Immature natural killer cell (primary cell): ENCODE data around the gene SLC34A1. TPM values are rescaled to one million over a fixed set of nuclear protein-coding genes. Genes with fewer than 3 reads are reported as not detected.
A peak's percentile ranks its signal among the peaks of the same experiment; 100 is the strongest.
"Not testable (repeated sequence)": the region's sequence is repeated elsewhere in the genome, so short reads cannot be mapped to it uniquely, and the experiment has no call there.

Experiments
- DNase-seq, 3 donors: peaks; one replicate each; pipeline ENCODE4 v3.0.0; 2022; ENCODE audit warnings: mixed read lengths in 1 of 3
- H3K27ac Mint-ChIP-seq, 6 donors: one replicate each; pipeline ENCODE4 v1.8.0; 2020; ENCODE audit warnings: mixed read lengths in 6 of 6, mild to moderate bottlenecking in 5 of 6, inconsistent platforms in 4 of 6, moderate library complexity in 3 of 6
- H3K27me3 Mint-ChIP-seq, 3 donors: one replicate each; pipeline ENCODE4 v1.8.0; 2020 to 2021; ENCODE audit warnings: low read depth in 3 of 3, mild to moderate bottlenecking in 3 of 3, mixed read lengths in 3 of 3, moderate library complexity in 3 of 3, inconsistent platforms in 1 of 3
- H3K36me3 Mint-ChIP-seq, 3 donors: one replicate each; pipeline ENCODE4 v1.8.0; 2020; ENCODE audit warnings: mixed read lengths in 3 of 3, inconsistent platforms in 2 of 3, mild to moderate bottlenecking in 2 of 3
- H3K4me1 Mint-ChIP-seq, 2 donors: one replicate each; pipeline ENCODE4 v1.8.0; 2020; ENCODE audit warnings: inconsistent platforms in 2 of 2, mild to moderate bottlenecking in 2 of 2, mixed read lengths in 2 of 2, moderate library complexity in 1 of 2
- H3K4me3 Mint-ChIP-seq, 5 donors: one replicate each; pipeline ENCODE4 v1.8.0; 2020; ENCODE audit warnings: mild to moderate bottlenecking in 5 of 5, mixed read lengths in 5 of 5, inconsistent platforms in 3 of 5, moderate library complexity in 3 of 5
- H3K9me3 Mint-ChIP-seq, 6 donors: one replicate each; pipeline ENCODE4 v1.8.0; 2020; ENCODE audit warnings: mild to moderate bottlenecking in 6 of 6, mixed read lengths in 6 of 6, inconsistent platforms in 4 of 6, moderate library complexity in 3 of 6
- polyA plus RNA-seq, 3 donors: library from polyadenylated mRNA; unstranded; fragments of 300-500 nt; fragmentation: Illumina TruSeq; gene quantifications; one replicate each; pipeline ENCODE4 v1.2.3, GENCODE V29; 2021

Gene SLC34A1
- polyA plus RNA-seq, 3 donors from 2014 or later = 0.26 to 0.34 TPM; not detected in 1

DNA sequence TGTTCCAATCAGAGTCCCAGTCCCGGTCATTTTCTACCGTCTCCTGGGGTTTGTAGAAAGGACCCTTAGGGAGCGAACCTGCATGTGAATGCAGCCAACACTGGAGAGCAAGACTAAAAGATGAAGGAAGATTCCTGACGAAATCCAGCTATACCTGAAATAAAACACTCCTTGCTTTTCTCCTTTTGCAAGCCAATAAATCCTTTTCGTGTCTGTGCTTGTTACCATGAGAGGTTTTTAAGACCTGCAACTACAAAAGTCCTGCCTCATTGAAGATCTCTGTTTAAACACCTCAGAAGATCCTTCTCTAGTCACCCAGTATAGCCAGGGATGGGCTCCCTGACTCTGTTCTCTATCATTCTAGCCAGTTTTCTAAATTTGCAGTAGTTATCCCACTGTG is 10.0 kb upstream of the SLC34A1 start:
- DNase-seq = no peak
- Mint-ChIP-seq H3K27ac (peak overlapping the region in 4 of 6 donors; percentile 53 to 82 (median 68)), H3K4me1 (peaks cover 28 to 30% of the 10 kb centered on the region in 2 donors), H3K9me3 (no peaks in the 10 kb centered on the region), H3K36me3 (peaks cover 1 to 6% (median 3%) of the 10 kb centered on the region in 3 donors), H3K4me3 (peak overlapping the region in 1 of 5 donors; percentile 25), H3K27me3 (peaks cover 0 to 3% (median 1%) of the 10 kb centered on the region in 3 donors)

DNA sequence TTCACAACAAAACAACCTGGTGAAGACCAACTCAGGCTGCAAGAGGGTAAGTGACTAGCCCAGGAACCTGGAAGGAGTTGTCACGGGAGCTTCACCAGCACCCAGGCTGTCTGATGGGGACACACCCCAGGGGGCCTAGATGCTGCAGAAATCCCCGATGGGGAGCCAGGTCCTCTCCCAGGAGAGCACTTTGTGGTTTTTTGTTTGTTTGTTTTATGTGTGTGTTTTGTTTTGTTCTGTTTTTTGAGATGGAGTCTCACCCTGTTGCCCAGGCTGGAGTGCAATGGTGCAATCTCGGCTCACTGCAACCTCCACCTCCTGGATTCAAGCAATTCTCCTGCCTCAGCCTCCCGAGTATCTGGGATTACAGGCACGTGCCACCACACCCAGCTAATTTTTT is 8.7 kb upstream of the SLC34A1 start:
- DNase-seq, H3K9me3 Mint-ChIP-seq, H3K27me3 Mint-ChIP-seq, H3K4me3 Mint-ChIP-seq, H3K36me3 Mint-ChIP-seq: not testable (repeated sequence)
- Mint-ChIP-seq H3K4me1 (peaks cover 22 to 27% of the 10 kb centered on the region in 2 donors), H3K27ac (peak overlapping the region in 1 of 6 donors; percentile 26)

DNA sequence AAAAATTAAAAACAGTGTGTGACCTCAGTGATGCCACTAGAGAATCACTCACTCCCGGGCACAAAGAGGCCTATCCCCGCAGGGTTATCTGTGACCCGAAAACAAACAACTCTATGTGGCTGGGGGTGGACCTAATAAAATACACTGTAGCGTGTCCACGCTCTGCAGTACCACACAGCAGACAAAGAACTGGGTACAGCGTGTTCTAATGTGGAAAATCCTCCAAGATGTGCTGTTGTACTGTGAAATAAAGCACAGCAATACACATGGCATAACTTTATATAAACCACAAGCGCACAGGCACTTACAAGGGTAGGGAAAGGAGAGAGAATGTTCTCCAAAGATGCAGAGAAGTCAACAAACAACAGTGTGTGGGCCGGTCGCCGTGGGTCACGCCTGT is 8.1 kb upstream of the SLC34A1 start:
- peaks cover 1 to 5% (median 2%) of the 10 kb centered on the region in 3 donors for H3K27me3 Mint-ChIP-seq

DNA sequence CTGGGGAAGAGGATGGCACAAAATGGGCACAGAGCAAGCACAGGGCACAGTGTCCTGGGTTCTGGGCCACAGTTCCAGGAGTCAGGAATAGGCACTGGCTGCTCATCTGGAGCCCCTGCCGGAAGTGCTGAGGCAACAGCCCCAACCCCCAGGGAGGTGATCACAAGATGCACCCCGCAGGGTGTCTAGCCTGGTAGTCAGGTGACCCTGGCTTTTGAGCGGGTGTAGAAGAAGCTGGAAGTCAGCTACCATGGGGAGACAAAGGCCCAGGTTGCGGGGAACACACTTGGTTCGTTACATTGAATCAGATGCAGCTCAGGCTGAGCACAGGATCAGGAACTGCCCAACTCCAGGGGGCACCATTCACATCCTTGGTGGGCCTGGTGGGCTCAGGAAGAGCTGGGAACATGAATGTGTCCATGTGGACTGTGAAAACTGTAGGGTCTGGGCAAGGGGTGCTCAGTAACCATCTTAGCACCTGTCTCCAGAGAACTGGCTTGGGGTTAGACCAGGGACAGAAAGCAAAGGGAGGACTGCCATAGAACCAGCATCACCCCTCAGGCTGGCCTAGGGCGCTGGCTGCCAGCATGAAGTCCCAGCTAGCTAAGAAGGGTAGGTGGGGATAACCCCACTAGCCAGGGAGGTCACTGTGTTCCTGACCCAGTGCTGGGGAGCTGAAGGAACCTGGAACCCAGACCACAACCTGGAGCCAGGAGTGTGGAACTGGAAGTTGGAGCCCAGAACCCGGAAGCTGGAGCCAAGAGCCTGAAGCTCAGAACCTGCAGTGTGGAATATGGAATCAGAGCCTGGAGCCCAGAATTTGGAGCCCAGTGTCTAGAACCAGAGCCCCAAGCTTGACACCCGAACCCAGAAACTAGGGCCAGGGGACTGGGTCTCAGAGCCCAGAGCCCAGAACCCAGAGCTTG is 6.1 kb upstream of the SLC34A1 start:
- peaks cover 2 to 11% of the 10 kb centered on the region in 2 donors for H3K4me1 Mint-ChIP-seq
- H3K4me3 Mint-ChIP-seq = no peak overlapping the region

More for the DNA sequence above, 8.1 kb upstream of the SLC34A1 start:
- DNase-seq = no peak
- Mint-ChIP-seq H3K4me3 (no peak overlapping the region), H3K9me3 (no peaks in the 10 kb centered on the region), H3K4me1 (peaks cover 22 to 27% of the 10 kb centered on the region in 2 donors), H3K36me3 (peaks cover 0 to 3% (median 0%) of the 10 kb centered on the region in 3 donors), H3K27ac (peak overlapping the region in 2 of 6 donors; percentile 21 to 23)

DNA sequence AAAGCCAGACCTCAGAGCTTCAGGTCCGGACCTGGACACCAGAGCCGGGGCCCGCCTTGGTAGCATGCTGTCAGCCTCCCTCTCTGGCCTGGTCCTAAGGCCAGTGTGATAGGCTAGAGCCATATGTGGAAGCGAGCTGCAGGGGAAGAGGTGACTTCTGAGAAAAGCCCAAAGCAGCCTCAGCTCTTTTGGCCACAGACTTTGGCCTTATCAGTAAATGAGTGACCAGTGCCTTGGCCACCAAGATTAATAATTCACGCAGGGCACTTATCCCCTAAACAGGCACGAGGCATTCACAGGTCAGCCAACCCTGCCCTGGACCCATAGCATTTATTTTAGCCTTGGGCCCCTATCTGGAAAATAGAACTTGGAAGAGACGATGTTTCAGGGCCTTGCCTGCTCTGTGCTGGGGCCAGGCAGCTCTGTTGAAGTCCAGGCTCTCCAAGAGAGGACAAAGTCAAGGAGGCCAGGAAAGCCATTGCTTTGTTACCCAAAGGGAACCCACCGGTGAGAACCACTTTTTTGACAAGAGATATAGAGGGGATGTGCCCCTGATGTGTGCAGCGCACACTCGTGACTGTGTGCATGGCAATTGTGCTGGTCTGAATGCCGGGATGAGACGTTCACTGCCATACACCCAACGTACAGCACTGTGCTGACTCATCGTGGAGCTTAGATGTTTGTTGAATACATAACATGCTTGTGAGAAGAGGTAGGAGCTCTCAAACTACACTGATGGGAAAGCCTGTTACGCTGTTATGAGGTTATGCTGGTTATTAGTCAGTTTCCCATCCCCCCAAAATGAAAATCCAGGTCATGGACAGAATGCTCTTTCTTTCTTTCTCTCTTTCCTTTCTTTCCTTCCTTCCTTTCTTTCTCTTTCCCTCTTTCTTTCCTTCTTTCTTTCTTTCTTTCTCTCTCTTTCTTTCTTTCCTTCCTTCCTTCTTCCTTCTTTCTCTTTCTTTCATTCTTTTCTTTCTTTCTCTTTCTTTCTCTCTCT is 5.0 kb upstream of the SLC34A1 start:
- Mint-ChIP-seq H3K36me3 (no peaks in the 10 kb centered on the region), H3K4me1 (peaks cover 0 to 3% of the 10 kb centered on the region in 2 donors), H3K9me3 (no peaks in the 10 kb centered on the region), H3K27me3 (peaks cover 1 to 4% (median 2%) of the 10 kb centered on the region in 3 donors), H3K4me3 (no peak overlapping the region), H3K27ac (peak overlapping the region in 1 of 6 donors; percentile 38)
- DNase-seq = no peak

More for the DNA sequence above, 6.1 kb upstream of the SLC34A1 start:
- Mint-ChIP-seq H3K36me3 (no peaks in the 10 kb centered on the region), H3K27me3 (peaks cover 1 to 5% (median 2%) of the 10 kb centered on the region in 3 donors), H3K27ac (peak overlapping the region in 1 of 6 donors; percentile 4), H3K9me3 (no peaks in the 10 kb centered on the region)
- no peak for DNase-seq

DNA sequence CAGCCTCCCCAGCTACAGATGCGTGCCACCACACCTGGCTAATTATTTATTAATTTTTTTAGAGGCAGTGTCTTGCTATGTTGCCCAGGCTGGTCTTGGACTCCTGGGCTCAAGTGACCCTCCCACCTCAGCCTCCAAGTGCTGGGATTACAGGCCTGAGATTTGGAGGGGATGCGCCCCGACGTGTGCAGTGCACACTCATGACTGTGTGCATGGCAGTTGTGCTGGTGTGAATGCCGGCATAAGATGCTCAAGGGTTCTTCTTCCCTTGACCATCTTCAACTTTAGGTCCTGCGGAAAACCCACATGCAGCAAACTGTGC is 3.5 kb upstream of the SLC34A1 start:
- Mint-ChIP-seq H3K27me3 (peaks cover 1 to 7% (median 4%) of the 10 kb centered on the region in 3 donors), H3K4me1 (peaks cover 9 to 13% of the 10 kb centered on the region in 2 donors), H3K9me3 (no peaks in the 10 kb centered on the region), H3K36me3 (no peaks in the 10 kb centered on the region), H3K27ac (no peak overlapping the region), H3K4me3 (no peak overlapping the region)
- DNase-seq = no peak

DNA sequence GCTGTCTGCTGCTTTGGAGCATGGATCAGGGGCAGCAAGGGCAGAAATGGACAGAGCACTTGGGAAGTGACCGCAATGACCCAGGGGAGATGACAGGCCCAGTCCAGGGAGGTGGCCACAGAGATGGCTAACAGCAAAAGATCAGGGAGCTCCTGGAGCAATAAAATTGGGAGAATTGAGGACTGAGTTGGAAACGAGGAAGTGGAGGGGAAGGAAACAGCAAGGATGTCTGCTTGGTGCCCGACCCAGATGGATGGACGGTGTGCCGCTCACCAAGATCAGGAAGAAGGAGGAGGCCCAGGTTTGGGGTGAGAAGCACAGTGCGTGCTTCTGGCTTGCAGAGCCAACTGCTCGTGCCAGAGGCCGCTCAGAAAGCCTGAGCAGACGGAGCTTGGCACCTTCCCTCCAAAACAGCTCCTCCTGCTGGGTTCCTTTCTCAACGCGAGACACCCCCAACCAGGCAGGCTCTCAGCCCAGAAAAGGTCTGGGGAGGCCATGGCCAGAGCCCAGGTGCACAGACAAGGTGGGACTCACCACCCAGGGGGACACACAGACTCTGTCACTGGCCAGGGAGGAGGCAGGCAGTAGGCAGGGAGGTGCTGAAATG is 1.7 kb upstream of the SLC34A1 start:
- no peak overlapping the region for H3K4me3 Mint-ChIP-seq
- no peak for DNase-seq
- H3K36me3 Mint-ChIP-seq = no peaks in the 10 kb centered on the region
- H3K9me3 Mint-ChIP-seq = no peaks in the 10 kb centered on the region
- peaks cover 0 to 7% (median 4%) of the 10 kb centered on the region in 3 donors for H3K27me3 Mint-ChIP-seq
- no peak overlapping the region for H3K27ac Mint-ChIP-seq
- peaks cover 9 to 13% of the 10 kb centered on the region in 2 donors for H3K4me1 Mint-ChIP-seq

DNA sequence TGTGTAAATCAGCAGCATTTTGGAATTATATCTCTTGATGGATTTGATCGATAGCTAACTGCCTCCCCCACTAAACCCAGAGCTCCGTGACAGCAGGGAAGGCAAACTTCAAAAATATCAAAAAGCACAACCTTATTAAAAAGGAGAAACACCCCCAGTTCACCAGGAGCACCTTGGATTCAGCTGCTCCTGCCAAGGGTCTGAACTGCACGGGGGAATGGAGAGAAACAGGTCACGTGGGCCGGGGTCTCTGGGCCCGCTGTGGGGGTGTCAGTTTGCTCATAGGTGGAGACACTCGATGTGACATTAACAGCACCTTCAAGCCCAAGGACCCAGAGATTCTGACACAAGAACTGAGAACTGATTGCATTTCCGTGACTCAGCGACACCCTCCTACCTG is 1.1 kb upstream of the SLC34A1 start:
- Mint-ChIP-seq H3K27ac (peak overlapping the region in 1 of 6 donors; percentile 57), H3K4me3 (no peak overlapping the region), H3K36me3 (no peaks in the 10 kb centered on the region), H3K27me3 (peaks cover 0 to 7% (median 4%) of the 10 kb centered on the region in 3 donors), H3K9me3 (no peaks in the 10 kb centered on the region), H3K4me1 (peaks cover 11 to 16% of the 10 kb centered on the region in 2 donors)
- no peak for DNase-seq

DNA sequence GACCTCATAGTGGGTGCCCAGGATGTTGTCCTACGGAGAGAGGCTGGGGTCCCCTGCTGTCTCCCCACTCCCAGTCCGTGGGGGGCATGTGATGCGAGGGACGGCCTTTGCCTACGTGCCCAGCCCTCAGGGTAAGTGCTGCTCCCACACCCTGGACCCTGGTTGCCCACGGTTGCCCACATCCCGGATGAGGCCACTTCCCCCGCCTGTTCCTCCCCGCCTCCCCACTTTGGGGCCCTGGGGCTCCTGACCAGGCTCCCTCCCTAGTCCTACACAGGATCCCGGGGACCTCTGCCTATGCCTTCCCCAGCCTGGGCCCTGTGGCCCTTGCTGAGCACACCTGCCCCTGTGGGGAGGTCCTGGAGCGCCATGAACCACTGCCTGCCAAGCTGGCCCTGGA is 1.5 kb downstream of the SLC34A1 start:
- peaks cover 36 to 41% of the 10 kb centered on the region in 2 donors for H3K4me1 Mint-ChIP-seq
- peaks cover 6 to 12% (median 6%) of the 10 kb centered on the region in 3 donors for H3K27me3 Mint-ChIP-seq
- H3K27ac Mint-ChIP-seq = peak overlapping the region in 1 of 6 donors; percentile 89
- no peaks in the 10 kb centered on the region for H3K9me3 Mint-ChIP-seq
- peak overlapping the region in 4 of 5 donors; percentile 0 to 75 (median 58) for H3K4me3 Mint-ChIP-seq
- DNase-seq = no peak
- no peaks in the 10 kb centered on the region for H3K36me3 Mint-ChIP-seq

DNA sequence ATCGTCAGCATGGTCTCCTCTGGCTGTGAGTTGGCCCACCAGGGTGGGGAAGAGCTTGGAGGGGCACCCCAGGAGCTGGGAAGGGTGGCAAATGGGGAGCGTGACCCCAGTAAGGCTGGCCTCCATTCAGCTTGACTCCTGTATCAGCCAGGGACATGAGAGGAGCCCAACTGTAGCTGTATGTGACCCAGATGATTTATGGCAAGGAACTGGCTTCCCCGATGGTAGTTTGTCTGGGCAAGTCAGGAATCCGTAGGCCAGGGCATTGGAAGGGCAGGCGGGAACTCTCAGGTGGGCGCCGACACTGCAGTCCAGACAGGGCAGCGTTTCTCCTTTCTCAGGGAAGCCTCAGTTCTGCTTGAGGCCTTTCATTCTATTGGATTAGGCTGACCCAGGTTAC is 2.3 kb downstream of the SLC34A1 start:
- no peaks in the 10 kb centered on the region for H3K36me3 Mint-ChIP-seq
- H3K9me3 Mint-ChIP-seq = no peaks in the 10 kb centered on the region
- H3K27ac Mint-ChIP-seq = no peak overlapping the region
- peak overlapping the region in 1 of 5 donors; percentile 29 for H3K4me3 Mint-ChIP-seq
- peaks cover 4 to 12% (median 12%) of the 10 kb centered on the region in 3 donors for H3K27me3 Mint-ChIP-seq
- DNase-seq = no peak
- peaks cover 36 to 48% of the 10 kb centered on the region in 2 donors for H3K4me1 Mint-ChIP-seq

DNA sequence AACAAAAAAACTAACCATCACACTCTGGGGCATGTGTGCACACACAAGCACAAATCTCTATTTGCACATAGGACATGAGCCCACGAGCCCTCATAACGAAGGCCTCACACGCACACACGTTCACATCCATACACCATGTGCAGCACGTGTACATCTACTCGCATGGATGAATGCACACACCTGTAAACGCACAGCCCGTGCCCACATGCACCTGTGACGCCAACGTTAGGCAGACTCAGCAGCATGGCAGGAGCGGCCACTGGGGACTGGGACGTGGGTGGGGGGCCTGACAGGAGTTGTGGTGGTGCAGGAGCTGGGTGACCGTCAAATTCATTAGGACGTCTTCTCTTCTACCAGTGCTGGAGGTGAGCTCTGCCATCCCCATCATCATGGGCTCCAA is 3.2 kb downstream of the SLC34A1 start:
- Mint-ChIP-seq H3K4me3 (peak overlapping the region in 2 of 5 donors; percentile 11 to 49), H3K27ac (peak overlapping the region in 1 of 6 donors; percentile 39), H3K27me3 (peaks cover 4 to 12% (median 12%) of the 10 kb centered on the region in 3 donors), H3K36me3 (no peaks in the 10 kb centered on the region), H3K4me1 (peaks cover 36 to 48% of the 10 kb centered on the region in 2 donors), H3K9me3 (no peaks in the 10 kb centered on the region)
- DNase-seq = no peak

DNA sequence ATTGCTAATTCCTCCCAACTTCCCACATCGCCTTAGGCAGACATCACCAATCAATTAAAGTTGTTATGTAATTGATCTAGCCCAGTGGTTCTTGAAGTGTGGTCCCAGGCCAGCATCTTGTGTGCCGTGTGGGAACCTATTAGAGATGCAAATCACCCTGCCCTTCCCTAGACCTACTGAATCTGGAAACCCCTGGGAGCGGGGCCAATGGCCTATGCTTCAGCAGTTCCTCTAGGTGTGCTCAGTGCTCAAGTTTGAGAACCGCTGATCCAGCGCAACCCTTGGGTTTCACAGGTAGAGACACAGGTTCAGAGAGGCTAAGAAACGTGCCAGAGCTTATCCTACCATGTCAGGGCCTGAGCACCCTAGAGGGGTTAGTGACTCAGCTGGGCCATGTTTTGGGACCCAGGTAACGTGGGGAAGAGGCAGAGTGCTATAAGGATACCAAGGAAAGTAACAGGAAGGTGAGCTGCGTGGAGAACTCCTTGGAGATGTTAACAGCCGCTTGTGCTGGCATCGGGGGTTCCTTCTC is 4.4 kb downstream of the SLC34A1 start:
- no peaks in the 10 kb centered on the region for H3K9me3 Mint-ChIP-seq
- H3K4me1 Mint-ChIP-seq = peaks cover 36 to 48% of the 10 kb centered on the region in 2 donors
- H3K27me3 Mint-ChIP-seq = peaks cover 5 to 12% (median 12%) of the 10 kb centered on the region in 3 donors
- H3K36me3 Mint-ChIP-seq = no peaks in the 10 kb centered on the region
- H3K27ac Mint-ChIP-seq = peak overlapping the region; percentile 81 to 97 (median 91)
- peak overlapping the region in 3 of 5 donors; percentile 22 to 84 (median 72) for H3K4me3 Mint-ChIP-seq
- DNase-seq = no peak
